IPS DF 6.9 (cell line): ENCODE measurements around the gene ALAS1.
"Not testable (repeated sequence)": the region's sequence is repeated elsewhere in the genome, so short reads cannot be mapped to it uniquely, and the experiment has no call there.

Source experiments
- DNase-seq: peaks from one replicate; pipeline ENCODE4 v3.0.0-alpha.2; 2013; ENCODE audit warnings: low read depth, low spot score
- H3K27ac ChIP-seq: one replicate; pipeline ENCODE4 v1.5.1; 2013; ENCODE audit warnings: low read length, control low read depth
- H3K27me3 ChIP-seq: 2 replicates; pipeline ENCODE4 v1.6.1; 2013; ENCODE audit warnings: mild to moderate bottlenecking, low read length; ENCODE audit not compliant: control insufficient read depth, insufficient read depth
- H3K36me3 ChIP-seq: 2 replicates; pipeline ENCODE4 v1.6.1; 2013; ENCODE audit warnings: low read length; ENCODE audit not compliant: control insufficient read depth, insufficient read depth
- H3K4me1 ChIP-seq: 2 replicates; pipeline ENCODE4 v1.6.1; 2013; ENCODE audit warnings: low read length; ENCODE audit not compliant: control insufficient read depth, insufficient read depth
- H3K4me3 ChIP-seq: 2 replicates; pipeline ENCODE4 v1.5.1; 2013; ENCODE audit warnings: mild to moderate bottlenecking, low read length
- H3K9me3 ChIP-seq: 2 replicates; pipeline ENCODE4 v1.6.1; 2013; ENCODE audit warnings: low read length, inconsistent platforms; ENCODE audit not compliant: control insufficient read depth, insufficient read depth
- WGBS: extraction: QIAGEN DNeasy Blood & Tissue Kit; methylation state at CpG from one replicate; pipeline ENCODE4 v1.1.7; 2013; ENCODE audit warnings: mixed read lengths, missing lambda C conversion rate; ENCODE audit not compliant: insufficient read length, insufficient coverage; 5-methylcytosine and 5-hydroxymethylcytosine counted together

ALAS1 gene

GRCh38 chr3:52159503-52159902, 38.5 kb upstream of the ALAS1 start:
- Histone ChIP-seq H3K27ac (no peak overlapping the region), H3K4me3 (no peak overlapping the region), H3K4me1 (0 out of 2 replicates have a peak, but pooled peaks cover 1% of the 10 kb centered on the region), H3K9me3 (no peaks in the 10 kb centered on the region), H3K27me3 (no peaks in the 10 kb centered on the region), H3K36me3 (no peaks in the 10 kb centered on the region; the same call in 1 of the 2 replicates)
- no peak for DNase-seq
- WGBS = no CpG with 5 or more reads among the region's 1 CpG

GRCh38 chr3:52162250-52162872, 35.6 kb upstream of the ALAS1 start:
- no peak for DNase-seq
- Histone ChIP-seq H3K27me3 (no peaks in the 10 kb centered on the region), H3K27ac (no peak overlapping the region), H3K36me3 (no peaks in the 10 kb centered on the region; the same call in 1 of the 2 replicates), H3K4me1 (0 out of 2 replicates have a peak, but pooled peaks cover 2% of the 10 kb centered on the region), H3K4me3 (no peak overlapping the region; the same call in 1 of the 2 replicates), H3K9me3 (no peaks in the 10 kb centered on the region)
- no CpG with 5 or more reads among the region's 7 CpGs for WGBS

- H3K4me1 ChIP-seq = 0 out of 2 replicates have a peak, but pooled peaks cover 2% of the 10 kb centered on the region
- no peaks in the 10 kb centered on the region; the same call in 1 of the 2 replicates for H3K36me3 ChIP-seq
- peak; percentile 45 for DNase-seq
- H3K27ac ChIP-seq = no peak overlapping the region
- WGBS = no CpG with 5 or more reads among the region's 9 CpGs
- no peaks in the 10 kb centered on the region for H3K27me3 ChIP-seq
- H3K9me3 ChIP-seq = no peaks in the 10 kb centered on the region
- H3K4me3 ChIP-seq = no peak overlapping the region
Observed at GRCh38 chr3:52167240-52167639, 30.7 kb upstream of the ALAS1 start.

- H3K4me1 ChIP-seq, H3K36me3 ChIP-seq, H3K9me3 ChIP-seq, H3K27ac ChIP-seq, H3K4me3 ChIP-seq, H3K27me3 ChIP-seq, DNase-seq: not testable (repeated sequence)
- no CpG with 5 or more reads among the region's 3 CpGs for WGBS
Observed at GRCh38 chr3:52170217-52170616, 27.7 kb upstream of the ALAS1 start.

GRCh38 chr3:52171514-52172261, 26.3 kb upstream of the ALAS1 start:
- Histone ChIP-seq H3K9me3 (no peaks in the 10 kb centered on the region), H3K4me3 (no peak overlapping the region), H3K27ac (no peak overlapping the region), H3K36me3 (no peaks in the 10 kb centered on the region), H3K27me3 (no peaks in the 10 kb centered on the region), H3K4me1 (0 out of 2 replicates have a peak, but pooled peaks cover 1% of the 10 kb centered on the region)
- DNase-seq = no peak
- WGBS = no CpG with 5 or more reads among the region's 3 CpGs

- Histone ChIP-seq H3K27ac (no peak overlapping the region), H3K27me3 (no peaks in the 10 kb centered on the region), H3K4me3 (no peak overlapping the region), H3K4me1 (0 out of 2 replicates have a peak, but pooled peaks cover 1% of the 10 kb centered on the region), H3K9me3 (no peaks in the 10 kb centered on the region), H3K36me3 (no peaks in the 10 kb centered on the region)
- no peak for DNase-seq
- no CpG with 5 or more reads among the region's 5 CpGs for WGBS
Observed at GRCh38 chr3:52172262-52172757, 25.6 kb upstream of the ALAS1 start.

- H3K4me1 ChIP-seq = 0 out of 2 replicates have a peak, but pooled peaks cover 1% of the 10 kb centered on the region
- no peaks in the 10 kb centered on the region for H3K27me3 ChIP-seq
- no peak for DNase-seq
- no CpG with 5 or more reads among the region's 1 CpG for WGBS
- no peaks in the 10 kb centered on the region for H3K9me3 ChIP-seq
- no peak overlapping the region for H3K4me3 ChIP-seq
- H3K36me3 ChIP-seq = no peaks in the 10 kb centered on the region
- no peak overlapping the region for H3K27ac ChIP-seq
Observed at GRCh38 chr3:52173101-52173500, 24.9 kb upstream of the ALAS1 start.

- Histone ChIP-seq H3K9me3 (no peaks in the 10 kb centered on the region), H3K27me3 (no peaks in the 10 kb centered on the region), H3K4me3 (no peak overlapping the region), H3K4me1 (0 out of 2 replicates have a peak, but pooled peaks cover 1% of the 10 kb centered on the region), H3K36me3 (no peaks in the 10 kb centered on the region), H3K27ac (no peak overlapping the region)
- DNase-seq = no peak
- no CpG with 5 or more reads among the region's 9 CpGs for WGBS
Observed at GRCh38 chr3:52174896-52175295, 23.1 kb upstream of the ALAS1 start.

GRCh38 chr3:52175416-52176179, 22.4 kb upstream of the ALAS1 start:
- no peak overlapping the region for H3K4me3 ChIP-seq
- DNase-seq = no peak
- H3K9me3 ChIP-seq = no peaks in the 10 kb centered on the region
- H3K27me3 ChIP-seq = no peaks in the 10 kb centered on the region
- H3K27ac ChIP-seq = no peak overlapping the region
- WGBS = no CpG with 5 or more reads among the region's 14 CpGs
- 0 out of 2 replicates have a peak, but pooled peaks cover 1% of the 10 kb centered on the region for H3K4me1 ChIP-seq
- H3K36me3 ChIP-seq = no peaks in the 10 kb centered on the region

- no peak for DNase-seq
- Histone ChIP-seq H3K9me3 (no peaks in the 10 kb centered on the region), H3K36me3 (no peaks in the 10 kb centered on the region), H3K27ac (no peak overlapping the region), H3K4me1 (0 out of 2 replicates have a peak, but pooled peaks cover 1% of the 10 kb centered on the region), H3K27me3 (no peaks in the 10 kb centered on the region), H3K4me3 (no peak overlapping the region)
- WGBS = no CpG with 5 or more reads among the region's 8 CpGs
Observed at GRCh38 chr3:52176180-52176752, 21.7 kb upstream of the ALAS1 start.
